ENCODE results near the gene ZNF546.
"Not testable (repeated sequence)": the region's sequence is repeated elsewhere in the genome, so short reads cannot be mapped to it uniquely, and the experiment has no call there.

The ZNF546 gene

DNA sequence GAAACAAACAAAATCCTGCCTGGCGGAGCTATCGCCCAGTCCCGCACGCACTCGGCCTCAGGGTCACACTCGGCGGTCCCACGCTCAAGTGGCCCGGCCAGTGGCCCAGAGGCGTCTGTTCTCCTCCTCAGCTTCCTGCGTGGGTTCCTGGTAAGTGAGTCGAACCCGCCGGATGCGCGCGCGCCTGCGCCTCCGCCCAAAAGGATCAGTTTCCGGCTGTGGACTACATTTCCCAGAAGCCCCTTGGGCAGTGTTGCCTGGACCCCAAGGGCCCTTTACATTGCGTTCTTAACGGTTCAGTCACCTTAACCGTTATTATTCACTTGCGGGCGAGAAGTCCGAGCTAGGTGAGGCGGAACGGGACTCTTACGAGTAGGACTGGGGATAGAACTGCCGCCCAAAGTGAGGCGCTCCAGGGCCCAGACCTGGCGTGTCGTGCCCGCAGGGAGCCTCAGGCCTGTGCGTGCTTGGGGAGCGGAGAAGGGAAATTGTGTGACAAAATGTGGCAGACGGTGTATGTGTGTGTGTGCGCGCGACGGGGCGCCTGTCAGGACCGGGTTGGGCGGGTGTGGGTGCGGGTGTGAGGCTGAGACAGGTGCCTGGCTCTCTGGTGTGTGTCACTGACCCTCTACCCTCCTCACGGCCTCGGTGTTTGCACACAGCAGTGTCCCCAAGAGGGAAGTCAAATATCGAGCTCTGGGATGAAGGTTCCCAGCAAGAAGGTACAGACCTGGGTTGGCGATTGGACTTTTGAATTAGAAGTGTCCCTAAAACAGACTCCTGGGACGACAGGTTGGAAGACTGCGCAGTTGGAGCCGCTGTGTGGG is at the start of gene ZNF546:
ZNF546 (plus strand) TSS at position 250 of the 827 bp plus-strand sequence. CDS start 1,267 bp downstream, outside the sequence.
- intact Hi-C loops (cut with DNase I): loop anchor here (1.0 kb wide), 1 partner anchor 26 kb away; the partner anchor contains the start of gene PSMC4

DNA sequence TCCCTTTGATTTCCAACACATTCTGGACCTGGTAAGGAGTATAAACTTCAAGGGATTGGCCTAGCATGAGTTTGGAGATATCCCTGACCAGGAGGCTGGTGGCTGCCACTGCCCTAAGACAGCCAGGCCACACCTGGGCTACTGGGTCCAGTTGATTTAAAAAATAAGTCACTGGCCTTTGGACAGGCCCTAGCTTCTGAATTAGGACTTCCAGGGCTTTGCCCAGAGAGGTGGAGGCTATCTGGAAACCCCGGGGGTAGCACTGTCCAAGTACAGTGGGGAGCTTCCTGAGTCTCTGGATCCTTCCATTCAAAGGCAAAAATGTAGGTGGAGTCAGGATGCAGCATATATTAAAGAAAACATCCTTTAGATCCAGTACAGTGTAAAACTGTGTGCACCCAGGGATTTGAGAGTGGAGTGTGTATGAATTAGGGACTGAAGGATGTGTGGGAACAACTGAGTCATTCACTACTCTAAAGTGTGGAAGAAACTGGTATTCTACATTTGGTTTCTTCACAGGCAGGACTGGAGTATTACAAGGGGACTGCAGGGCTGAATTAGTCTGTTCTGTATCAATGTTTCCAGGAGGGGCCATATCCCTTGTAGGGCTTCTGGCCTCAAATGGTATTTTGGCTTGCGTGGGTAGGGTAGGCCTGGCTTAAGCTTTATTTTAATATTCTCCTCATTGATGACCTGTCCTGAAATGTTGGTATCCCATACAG is 47.7 kb upstream of the ZNF546 start:
- intact Hi-C loops (cut with DNase I): no loop called here
- DNase-seq: no peak

More for the DNA sequence above, at the start of gene ZNF546:
- DNase-seq: peak; percentile 82 to 99 (median 93)

DNA sequence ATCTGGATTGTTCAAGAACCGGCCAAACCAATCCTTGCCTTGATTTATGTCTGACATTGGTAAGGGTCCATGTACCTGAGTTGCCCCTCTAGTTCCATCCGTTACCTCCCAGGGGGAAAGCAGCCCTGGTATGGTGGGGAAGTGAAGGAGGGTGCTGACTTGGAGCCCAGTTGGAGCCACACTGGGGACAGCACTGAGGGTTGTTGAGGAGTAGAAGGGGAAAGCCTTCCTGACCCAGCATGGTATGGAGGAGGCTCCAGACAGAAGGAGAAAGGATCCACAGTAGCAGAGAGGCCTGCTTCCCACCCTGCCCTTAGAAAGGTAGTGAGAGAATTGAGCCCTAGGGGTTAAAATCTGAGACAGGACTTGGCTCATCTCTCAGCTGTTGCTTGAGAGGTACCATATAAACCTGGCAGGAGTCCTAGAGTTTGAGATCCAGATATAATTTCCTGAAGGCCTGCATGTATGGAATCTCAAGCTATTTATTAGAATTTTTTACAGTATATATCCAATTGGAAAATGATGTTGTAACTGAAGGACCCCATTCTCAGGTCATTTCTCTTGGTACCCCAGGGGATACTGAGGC is 45.7 kb upstream of the ZNF546 start:
- intact Hi-C loops (cut with DNase I): no loop called here
- no peak for DNase-seq

DNA sequence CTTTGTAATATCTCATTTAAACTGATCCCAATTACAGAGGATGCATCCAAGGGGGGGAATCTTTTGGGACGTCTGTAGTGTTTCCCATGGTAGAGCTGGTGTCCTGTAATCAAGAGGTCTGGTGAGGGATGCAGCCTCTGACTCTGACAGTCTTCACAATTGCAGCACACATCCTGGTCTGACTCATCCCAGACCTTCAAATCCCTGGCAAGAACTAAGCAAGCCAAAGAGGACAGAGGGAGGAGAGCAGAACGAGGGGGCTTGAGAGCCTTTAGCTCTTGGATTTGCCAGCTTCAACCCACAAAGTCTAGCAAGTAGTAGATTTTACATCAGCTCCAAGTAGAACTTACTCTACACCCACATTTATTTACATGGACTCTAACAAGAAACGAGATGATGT is 45.2 kb upstream of the ZNF546 start:
- intact Hi-C loops (cut with DNase I): no loop called here
- no peak for DNase-seq

DNA sequence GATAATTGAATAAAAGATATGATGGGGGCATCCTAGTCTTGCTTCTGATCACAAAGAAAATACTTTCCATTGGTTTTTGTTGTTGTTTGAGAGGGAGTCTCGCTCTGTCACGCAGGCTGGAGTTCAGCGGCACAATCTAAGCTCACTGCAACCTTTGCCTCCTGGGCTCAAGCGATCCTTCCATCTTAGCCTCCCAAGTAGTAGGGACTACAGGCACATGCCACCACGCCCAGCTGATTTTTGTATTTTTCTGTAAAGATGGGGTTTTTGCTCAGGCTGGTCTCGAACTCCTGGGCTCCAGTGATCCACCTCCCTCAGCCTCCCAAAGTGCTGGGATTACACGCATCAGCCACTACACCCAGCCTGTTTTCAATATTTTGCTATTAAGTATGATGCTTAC is 42.9 kb upstream of the ZNF546 start:
- intact Hi-C loops (cut with DNase I): no loop called here
- no peak for DNase-seq

DNA sequence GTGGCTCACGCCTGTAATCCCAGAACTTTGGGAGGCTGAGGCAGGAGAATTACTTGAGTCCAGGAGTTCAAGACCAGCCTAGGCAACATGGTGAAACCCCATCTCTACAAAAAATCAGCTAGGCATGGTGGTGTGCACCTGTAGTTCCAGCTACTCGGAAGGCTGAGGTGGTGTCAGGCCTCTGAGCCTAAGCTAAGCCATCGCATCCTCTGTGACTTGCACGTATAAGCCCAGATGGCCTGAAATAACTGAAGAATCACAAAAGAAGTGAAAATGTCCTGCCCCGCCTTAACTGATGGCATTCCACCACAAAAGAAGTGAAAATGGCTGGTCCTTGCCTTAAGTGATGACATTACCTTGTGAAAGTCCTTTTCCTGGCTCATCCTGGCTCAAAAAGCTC is 39.0 kb upstream of the ZNF546 start:
- DNase-seq; intact Hi-C loops (cut with DNase I): not testable (repeated sequence)

DNA sequence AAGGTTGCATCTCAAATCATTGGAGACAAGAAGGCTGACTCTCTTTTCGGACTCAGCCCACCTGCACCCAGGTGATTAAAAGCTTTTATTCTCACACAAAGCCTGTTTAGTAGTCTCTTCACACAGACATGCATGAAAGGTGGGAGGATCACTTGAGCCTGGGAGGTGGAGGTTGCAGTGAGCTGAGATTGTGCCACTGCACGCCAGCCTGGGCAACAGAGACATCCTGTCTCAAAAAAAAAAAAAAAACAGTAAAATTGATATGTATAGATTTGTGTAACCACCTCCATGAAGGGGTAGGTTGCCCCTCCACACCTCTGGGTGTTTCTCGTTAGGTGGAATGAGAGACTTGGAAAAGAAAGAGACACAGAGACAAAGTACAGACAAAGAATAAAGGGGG is 37.9 kb upstream of the ZNF546 start:
- intact Hi-C loops (cut with DNase I); DNase-seq: not testable (repeated sequence)

DNA sequence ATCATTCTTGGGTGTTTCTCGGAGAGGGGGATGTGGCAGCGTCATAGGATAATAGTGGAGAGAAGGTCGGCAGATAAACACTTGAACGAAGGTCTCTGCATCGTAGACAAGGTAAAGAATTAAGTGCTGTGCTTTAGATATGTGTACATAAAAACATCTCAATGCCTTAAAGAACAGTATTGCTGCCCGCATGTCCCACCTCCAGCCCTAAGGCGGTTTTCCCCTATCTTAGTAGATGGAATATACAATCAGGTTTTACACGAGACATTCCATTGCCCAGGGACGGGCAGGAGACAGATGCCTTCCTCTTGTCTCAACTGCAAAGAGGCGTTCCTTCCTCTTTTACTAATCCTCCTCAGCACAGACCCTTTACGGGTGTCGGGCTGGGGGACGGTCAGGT is 37.5 kb upstream of the ZNF546 start:
- DNase-seq; intact Hi-C loops (cut with DNase I): not testable (repeated sequence)

DNA sequence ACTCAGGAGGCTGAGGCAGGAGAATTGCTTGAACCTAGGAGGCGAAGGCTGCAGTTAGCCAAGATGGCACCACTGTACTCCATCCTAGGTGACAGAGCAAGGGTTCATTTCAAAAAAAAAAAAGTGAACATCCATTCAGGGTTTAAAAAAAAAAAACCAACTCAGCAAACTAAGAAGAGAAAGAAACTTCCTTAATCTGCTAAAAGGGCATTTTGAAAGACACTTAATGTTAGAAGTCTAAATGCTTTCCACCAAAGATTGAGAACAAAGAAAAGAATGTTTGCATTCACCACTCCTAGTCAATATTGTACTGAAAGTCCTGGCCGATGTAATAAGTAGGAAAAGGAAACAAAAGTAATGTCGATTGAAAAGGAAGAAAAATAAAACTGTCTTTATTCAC is 33.0 kb upstream of the ZNF546 start:
- DNase-seq: no peak
- intact Hi-C loops (cut with DNase I): no loop called here

DNA sequence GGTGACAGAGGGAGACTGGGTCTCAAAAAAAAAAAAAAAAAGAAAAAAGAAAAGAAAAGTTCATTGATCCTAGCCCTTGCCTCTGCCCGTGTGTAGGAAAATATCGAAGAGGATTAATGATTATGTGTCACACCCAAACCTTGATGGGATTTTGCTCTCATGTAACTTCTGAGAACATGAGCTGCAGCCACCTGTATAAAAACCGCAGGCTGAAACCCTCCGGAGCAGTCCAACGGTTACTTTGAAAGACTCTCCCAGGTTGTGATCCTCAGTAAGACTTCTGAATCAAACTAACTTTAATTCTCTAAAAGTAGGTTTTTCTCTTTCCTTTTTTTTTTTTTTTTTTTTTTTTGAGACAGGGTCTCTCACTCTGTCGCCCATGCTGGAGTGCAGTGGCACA is 30.2 kb upstream of the ZNF546 start:
- intact Hi-C loops (cut with DNase I): no loop called here
- DNase-seq: no peak

DNA sequence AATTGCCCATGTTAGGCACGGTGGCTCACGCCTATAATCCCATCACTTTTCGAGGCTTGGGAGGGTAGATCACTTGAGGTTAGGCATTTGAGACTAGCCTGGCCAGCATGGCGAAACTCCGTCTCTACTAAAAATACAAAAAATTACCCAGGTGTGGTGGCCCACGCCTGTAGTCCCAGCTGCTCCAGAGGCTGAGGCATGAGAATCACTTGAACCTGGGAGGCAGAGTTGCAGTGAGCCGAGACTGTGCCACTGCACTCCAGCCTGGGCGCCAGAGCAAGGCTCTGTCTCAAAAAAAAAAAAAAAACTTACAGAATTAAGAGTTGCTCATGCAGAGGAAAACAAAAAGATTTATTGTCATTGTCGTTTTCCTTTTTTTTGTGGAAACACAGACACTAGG is 29.3 kb upstream of the ZNF546 start:
- intact Hi-C loops (cut with DNase I): no loop called here

DNA sequence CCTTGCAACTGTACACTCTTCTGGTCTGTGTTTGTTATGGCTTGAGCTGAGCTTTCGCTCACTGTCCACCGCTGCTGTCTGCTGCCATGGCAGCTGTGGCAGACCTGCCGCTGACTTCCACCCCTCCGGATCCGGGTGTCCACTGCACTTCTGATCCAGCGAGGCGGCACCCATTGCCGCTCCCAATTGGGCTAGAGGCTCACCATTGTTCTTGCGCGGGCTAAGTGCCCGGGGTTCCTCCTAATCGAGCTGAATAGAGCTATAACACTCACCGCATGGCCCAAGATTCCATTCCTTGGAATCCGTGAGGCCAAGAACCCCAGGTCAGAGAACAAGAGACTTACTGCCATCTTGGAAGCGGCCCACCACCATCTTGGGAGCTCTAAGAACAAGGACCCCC is 28.1 kb upstream of the ZNF546 start:
- intact Hi-C loops (cut with DNase I): no loop called here
- DNase-seq: no peak

More for the DNA sequence above, 29.3 kb upstream of the ZNF546 start:
- no peak for DNase-seq

DNA sequence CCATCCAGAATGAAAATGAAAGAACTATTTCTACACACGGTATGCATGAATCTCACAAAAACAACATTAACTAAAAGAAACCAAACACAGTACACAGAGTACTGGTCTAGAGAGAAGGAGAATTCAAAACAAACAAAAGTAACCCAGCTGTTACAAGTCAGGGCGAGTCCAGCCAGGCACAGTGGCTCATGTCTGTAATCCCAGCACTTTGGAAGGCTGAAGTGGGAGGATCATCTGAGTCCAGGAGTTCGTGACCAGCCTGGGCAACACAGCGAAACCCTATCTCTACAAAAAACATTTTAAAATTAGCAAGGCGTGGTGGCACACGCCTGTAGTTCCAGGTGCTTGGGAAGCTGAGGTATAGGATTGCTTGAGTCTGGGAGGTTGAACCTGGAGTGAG is 27.6 kb upstream of the ZNF546 start:
- DNase-seq: no peak
- intact Hi-C loops (cut with DNase I): no loop called here

DNA sequence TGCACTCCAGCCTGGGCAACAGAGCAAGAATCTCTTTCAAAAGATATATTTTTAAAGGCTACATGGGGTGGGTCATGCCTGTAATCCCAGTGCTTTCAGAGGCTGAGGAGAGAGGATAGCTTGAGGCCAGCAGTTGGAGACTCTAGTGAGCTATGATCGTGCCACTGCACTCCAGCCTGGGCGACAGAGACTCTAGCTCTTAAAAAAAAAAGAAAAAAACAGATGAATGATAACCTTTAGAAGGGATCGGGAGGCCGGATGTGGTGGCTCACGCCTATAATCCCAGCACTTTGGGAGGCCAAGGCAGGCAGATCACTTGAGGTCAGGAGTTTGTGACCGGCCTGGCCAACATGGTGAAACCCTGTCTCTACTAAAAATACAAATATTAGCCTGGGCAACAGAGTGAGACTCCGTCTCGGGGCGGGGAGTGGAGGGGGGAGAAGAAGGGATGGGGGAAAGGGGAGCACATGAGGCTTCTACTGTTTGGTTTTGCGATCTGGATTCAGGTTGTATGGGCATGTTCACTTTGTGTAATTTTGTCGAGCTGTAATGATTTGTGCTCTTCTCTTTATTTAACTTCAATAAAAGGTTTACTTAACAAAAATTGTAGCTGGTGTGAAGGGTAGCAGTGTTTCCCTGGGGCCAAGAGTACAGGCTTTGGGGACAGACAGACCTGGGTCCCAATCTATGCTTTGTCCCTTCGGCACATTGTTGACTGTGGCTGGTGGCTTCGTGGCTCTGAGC is 27.0 kb upstream of the ZNF546 start:
- no peak for DNase-seq
- intact Hi-C loops (cut with DNase I): loop anchor here (2.0 to 5.0 kb wide), 3 partner anchors 123 to 177 kb away; partner anchors contain the start of genes DYRK1B and FBL

DNA sequence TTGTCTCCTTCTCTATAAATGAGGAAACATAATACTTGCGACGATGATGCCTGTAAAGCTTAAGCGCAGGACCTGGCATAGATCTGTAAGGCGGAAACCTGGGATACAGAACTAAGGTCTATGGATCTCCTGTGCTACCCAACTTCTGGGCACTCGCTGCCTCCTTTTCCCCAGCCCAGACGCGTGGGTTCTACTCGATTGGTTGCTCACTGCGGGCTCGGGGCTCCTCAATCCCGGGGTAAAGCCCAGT is 26.5 kb upstream of the ZNF546 start:
- no peak for DNase-seq
- intact Hi-C loops (cut with DNase I): loop anchor here (2.0 to 5.0 kb wide), 3 partner anchors 124 to 178 kb away; partner anchors contain the start of genes DYRK1B and FBL

DNA sequence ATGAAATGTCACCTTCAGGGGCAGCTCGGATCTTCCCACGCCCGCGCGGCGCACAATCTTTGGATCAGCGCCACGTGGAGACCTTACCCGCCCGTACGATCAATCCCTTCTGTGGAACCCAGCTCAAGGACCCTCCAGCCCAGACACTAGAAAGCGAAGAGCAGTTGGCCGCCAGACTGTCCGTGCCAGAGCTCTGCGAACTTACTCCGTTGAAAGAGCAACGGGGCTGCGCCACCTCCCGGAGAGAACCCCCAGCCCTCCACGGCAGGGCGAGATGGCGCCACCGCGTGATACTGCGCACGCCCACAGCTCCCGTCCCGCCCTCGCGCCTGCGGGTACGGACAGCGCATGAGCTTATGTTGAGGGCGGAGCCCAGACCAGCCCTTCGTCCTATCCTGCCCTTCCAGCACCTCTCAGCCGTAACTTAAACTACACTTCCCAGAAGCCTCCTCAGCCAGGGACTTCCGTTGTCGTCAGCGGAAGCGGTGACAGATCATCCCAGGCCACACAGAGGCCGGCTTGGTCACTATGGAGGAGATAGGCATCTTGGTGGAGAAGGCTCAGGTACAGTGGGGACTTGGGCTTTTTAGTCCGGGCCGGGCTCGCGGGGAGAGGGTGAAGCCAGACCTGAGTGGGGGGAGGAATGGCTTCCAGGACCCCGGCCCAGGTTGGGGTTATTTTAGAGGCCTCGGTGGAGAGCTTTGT is 26.0 kb upstream of the ZNF546 start, which contains the start of gene PSMC4:
PSMC4 (plus strand) TSS at position 491 of the 705 bp plus-strand sequence; CDS start at position 529, 38 bp downstream.
- peak; percentile 97 to 100 (median 98) for DNase-seq
- intact Hi-C loops (cut with DNase I): loop anchor here (1.0 to 5.0 kb wide), 4 partner anchors 26 to 178 kb away; partner anchors contain the start of genes DYRK1B, FBL and ZNF546

DNA sequence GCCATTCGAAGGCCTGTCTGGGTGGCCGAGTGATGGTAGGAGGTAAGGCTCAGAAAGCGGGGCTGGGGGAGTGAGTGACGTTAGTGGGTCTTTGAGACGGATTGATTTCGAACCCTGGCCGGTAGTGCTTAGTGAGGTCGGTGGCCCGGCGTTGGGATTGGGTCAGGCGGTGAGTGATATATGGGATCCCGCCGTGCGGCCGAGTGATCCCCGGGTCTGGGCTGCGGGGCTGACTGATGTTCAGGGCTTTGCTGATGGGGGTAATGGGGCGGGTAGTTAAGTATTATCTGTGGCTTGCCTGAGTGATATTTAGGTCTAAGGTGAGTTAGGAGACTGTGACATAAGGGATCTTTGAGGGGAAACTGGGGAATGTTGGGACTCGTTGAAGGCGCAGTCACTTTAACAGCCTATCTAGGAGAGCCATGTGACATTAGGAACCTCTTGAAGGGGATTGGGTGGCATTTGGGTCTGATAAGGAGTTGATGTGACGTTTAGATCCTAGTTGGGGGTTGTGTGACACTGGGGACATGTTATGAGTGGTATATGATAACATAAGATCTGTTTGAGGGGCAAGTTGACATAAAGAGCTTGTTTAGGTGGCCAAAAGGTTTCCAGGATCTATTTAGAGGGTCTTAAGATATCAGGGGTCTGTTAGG is 25.4 kb upstream of the ZNF546 start:
- DNase-seq: no peak

DNA sequence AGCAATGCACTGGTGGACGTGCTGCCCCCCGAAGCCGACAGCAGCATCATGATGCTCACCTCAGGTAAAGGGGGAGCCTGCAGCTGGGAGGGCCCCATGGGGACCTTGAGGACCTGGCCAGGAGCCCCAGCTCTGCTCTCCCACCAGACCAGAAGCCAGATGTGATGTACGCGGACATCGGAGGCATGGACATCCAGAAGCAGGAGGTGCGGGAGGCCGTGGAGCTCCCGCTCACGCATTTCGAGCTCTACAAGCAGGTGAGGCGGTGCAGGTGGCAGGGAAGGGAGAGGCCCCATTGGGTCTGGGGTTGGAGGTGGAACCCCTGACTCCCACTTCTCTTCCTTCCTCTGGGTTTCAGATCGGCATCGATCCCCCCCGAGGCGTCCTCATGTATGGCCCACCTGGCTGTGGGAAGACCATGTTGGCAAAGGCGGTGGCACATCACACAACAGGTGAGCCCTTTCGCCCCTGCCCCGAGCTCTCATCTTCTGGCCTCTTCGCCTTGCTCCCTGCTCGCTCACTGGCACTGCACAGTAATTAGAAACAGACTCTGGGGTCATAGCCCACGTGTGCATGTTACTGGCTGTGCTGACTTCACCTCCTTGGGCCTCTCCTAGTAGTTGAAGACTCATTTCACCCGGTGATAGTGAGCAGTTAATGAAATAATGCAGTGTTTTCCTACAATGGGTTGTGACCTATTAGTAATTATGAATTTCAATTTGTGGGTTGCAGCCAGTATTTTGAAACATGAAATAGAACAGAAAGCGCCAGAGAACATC is 22.3 kb upstream of the ZNF546 start:
- intact Hi-C loops (cut with DNase I): loop anchor here (5.0 kb wide), 1 partner anchor 142 kb away; the partner anchor contains the start of gene DYRK1B
- DNase-seq: no peak

More for the DNA sequence above, 25.4 kb upstream of the ZNF546 start:
- intact Hi-C loops (cut with DNase I): loop anchor here (1.0 to 5.0 kb wide), 4 partner anchors 26 to 179 kb away; partner anchors contain the start of genes DYRK1B, FBL and ZNF546

All from posterior cingulate gyrus (tissue), 11 donors.